ENCODE results near the gene HP. TPM values are rescaled to one million over a fixed set of nuclear protein-coding genes. Genes with fewer than 3 reads are reported as not detected.
A peak's percentile ranks its signal among the peaks of the same experiment; 100 is the strongest.

The HP gene
- total and polyA plus RNA-seq, 2 of the 13 experiments (the other 11 are each of a cell fraction or from before 2014, with no cell fraction given), result 387 to 524 TPM

DNA sequence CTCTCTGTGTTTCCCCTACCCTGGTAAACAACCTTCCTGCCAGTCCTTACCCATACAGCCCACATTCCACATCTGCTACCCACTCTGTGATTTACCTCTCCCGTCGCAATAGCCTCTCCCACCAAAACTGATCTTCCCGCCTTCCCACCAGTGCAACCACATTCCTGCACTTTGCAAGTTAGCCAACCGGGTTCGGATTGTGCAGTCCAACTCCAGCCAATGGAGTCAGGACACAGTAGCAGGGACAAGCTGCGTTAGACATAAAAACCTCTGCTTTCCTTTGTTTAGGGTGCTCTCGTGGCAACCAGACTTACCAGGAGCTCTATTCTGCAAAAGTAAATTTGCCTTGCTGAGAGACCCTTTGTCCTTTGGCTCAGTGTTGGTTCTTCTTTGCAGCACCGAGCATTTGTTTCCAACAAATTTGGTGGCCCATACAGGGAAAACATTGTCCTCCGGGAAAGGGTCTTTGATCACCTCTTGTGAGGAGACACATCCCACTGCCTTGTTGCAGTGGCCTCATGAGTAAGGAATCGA is 10.1 kb downstream of the HP start:
- DNase-seq (ENCODE audit: low spot score), result peak; percentile 39
- POLR2A ChIA-PET, result interaction anchor here (0.9 to 4.4 kb wide), 4 partner anchors 8 to 28 kb away, joined by 5 to 123 read pairs (median 40); partner anchors contain the start of genes DHX38, HP and TXNL4B
- 91% methylated on average over 10 of the region's 10 CpGs for WGBS (ENCODE audit: low lambda C conversion rate)
- H3K4me2 ChIP-seq (ENCODE audit: low read depth, low read length), result peak overlapping the region; percentile 55
- BruUV-seq (replicated peaks), result no TSS peak
- CTCF ChIA-PET (ENCODE audit: low intra/inter-chr PET ratio, low total read pairs), result interaction anchor here (5.2 kb wide), 1 partner anchor 35 kb away, joined by 58 read pairs; no protein-coding TSS in a partner anchor
- intact Hi-C loops (cut with micrococcal nuclease; ENCODE audit: unreplicated experiment) (no loop called here), in situ Hi-C loops (cut with HindIII; ENCODE audit: extremely low pct_ligation_motif_present, low pct_unique_long_range_greater_than_20kb) (no loop called here)
- no peaks in the 10 kb centered on the region for H3K27me3 ChIP-seq (ENCODE audit: control insufficient read depth in 1 of 2, insufficient read depth in 2 of 2, low read length in 2 of 2)
- H3K27ac ChIP-seq (ENCODE audit: extremely low read length, insufficient read depth, low read length), result peak overlapping the region; percentile 73
- 0 out of 6 replicates have a peak overlapping the region, but pooled peaks of 1 of the 3 experiments have one; percentile 13 for H3K4me3 ChIP-seq (replicated peaks in 1 of 3; ENCODE audit: insufficient read depth in 1 of 3, low read depth in 2 of 3, low read length in 3 of 3)
- no peak overlapping the region for H2AFZ ChIP-seq (ENCODE audit: low read length)
- FAIRE-seq, result no peak
- no peak for ATAC-seq
- H3K9me3 ChIP-seq (ENCODE audit: low read length), result 0 out of 2 replicates have a peak, but pooled peaks cover 4% of the 10 kb centered on the region
- H3K36me3 ChIP-seq (replicated peaks in 1 of 2; ENCODE audit: control insufficient read depth in 1 of 2, insufficient read depth in 2 of 2, low read length in 2 of 2), result no peaks in the 10 kb centered on the region; a peak in 1 of 5 replicates
- H3K9ac ChIP-seq (ENCODE audit: insufficient read depth, low read depth, low read length), result no peak overlapping the region; the same call in 1 of the 2 replicates
- no peaks in the 10 kb centered on the region for H3K79me2 ChIP-seq (ENCODE audit: insufficient read depth, low read length)
- H3K4me1 ChIP-seq (ENCODE audit: insufficient read depth, low read length), result peaks cover 89% of the 10 kb centered on the region
- H4K20me1 ChIP-seq (ENCODE audit: insufficient read depth, low read length), result no peaks in the 10 kb centered on the region
- no peak for TF ChIP-seq MEIS1 (CRISPR knock-in tag; IDR thresholded peaks at IDR 0.05; ENCODE audit: borderline replicate concordance)
- TF ChIP-seq, protein P1, sequence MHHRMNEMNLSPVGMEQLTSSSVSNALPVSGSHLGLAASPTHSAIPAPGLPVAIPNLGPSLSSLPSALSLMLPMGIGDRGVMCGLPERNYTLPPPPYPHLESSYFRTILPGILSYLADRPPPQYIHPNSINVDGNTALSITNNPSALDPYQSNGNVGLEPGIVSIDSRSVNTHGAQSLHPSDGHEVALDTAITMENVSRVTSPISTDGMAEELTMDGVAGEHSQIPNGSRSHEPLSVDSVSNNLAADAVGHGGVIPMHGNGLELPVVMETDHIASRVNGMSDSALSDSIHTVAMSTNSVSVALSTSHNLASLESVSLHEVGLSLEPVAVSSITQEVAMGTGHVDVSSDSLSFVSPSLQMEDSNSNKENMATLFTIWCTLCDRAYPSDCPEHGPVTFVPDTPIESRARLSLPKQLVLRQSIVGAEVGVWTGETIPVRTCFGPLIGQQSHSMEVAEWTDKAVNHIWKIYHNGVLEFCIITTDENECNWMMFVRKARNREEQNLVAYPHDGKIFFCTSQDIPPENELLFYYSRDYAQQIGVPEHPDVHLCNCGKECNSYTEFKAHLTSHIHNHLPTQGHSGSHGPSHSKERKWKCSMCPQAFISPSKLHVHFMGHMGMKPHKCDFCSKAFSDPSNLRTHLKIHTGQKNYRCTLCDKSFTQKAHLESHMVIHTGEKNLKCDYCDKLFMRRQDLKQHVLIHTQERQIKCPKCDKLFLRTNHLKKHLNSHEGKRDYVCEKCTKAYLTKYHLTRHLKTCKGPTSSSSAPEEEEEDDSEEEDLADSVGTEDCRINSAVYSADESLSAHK (CRISPR knock-in tag; IDR thresholded peaks at IDR 0.05; ENCODE audit: borderline replicate concordance), result no peak
- TF ChIP-seq SOX13 (IDR thresholded peaks at IDR 0.05), result no peak
- 0 out of 4 replicates have a peak, but pooled peaks of 1 of the 2 experiments have one; percentile 24 for TF ChIP-seq SOX13 (CRISPR knock-in tag; conservative IDR thresholded peaks at IDR 0.05 in 1 of 2, IDR thresholded peaks at IDR 0.05 in 1 of 2)
- no peak for TF ChIP-seq MEIS2 (CRISPR knock-in tag; IDR thresholded peaks at IDR 0.05)
- TF ChIP-seq, protein P2, sequence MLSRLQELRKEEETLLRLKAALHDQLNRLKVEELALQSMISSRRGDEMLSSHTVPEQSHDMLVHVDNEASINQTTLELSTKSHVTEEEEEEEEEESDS (CRISPR knock-in tag; IDR thresholded peaks at IDR 0.05; ENCODE audit: borderline replicate concordance), result peak; percentile 67; the same call in 1 of the 2 replicates
- TF ChIP-seq FOXK2 (IDR thresholded peaks at IDR 0.05), result no peak
- no peak for TF ChIP-seq SMARCE1 (IDR thresholded peaks at IDR 0.05; ENCODE audit: borderline replicate concordance)
- no peak for TF ChIP-seq MAFF (IDR thresholded peaks at IDR 0.05; ENCODE audit: low read depth, low read length)
- TF ChIP-seq RFX3 (CRISPR knock-in tag; IDR thresholded peaks at IDR 0.05), result peak; percentile 18; the same call in 1 of the 2 replicates
- TF ChIP-seq ZNF354B (CRISPR knock-in tag; IDR thresholded peaks at IDR 0.05), result no peak
- TF ChIP-seq, protein P3, sequence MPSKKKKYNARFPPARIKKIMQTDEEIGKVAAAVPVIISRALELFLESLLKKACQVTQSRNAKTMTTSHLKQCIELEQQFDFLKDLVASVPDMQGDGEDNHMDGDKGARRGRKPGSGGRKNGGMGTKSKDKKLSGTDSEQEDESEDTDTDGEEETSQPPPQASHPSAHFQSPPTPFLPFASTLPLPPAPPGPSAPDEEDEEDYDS (CRISPR knock-in tag; IDR thresholded peaks at IDR 0.05), result no peak
- no peak for TF ChIP-seq SOX5 (CRISPR knock-in tag; IDR thresholded peaks at IDR 0.05; ENCODE audit: borderline replicate concordance)
- TF ChIP-seq SP1 (IDR thresholded peaks at IDR 0.05), result no peak
- no peak for TF ChIP-seq SP1 (CRISPR knock-in tag; IDR thresholded peaks at IDR 0.05)
- TF ChIP-seq ONECUT2 (CRISPR knock-in tag; IDR thresholded peaks at IDR 0.05), result no peak
- TF ChIP-seq, protein P4, sequence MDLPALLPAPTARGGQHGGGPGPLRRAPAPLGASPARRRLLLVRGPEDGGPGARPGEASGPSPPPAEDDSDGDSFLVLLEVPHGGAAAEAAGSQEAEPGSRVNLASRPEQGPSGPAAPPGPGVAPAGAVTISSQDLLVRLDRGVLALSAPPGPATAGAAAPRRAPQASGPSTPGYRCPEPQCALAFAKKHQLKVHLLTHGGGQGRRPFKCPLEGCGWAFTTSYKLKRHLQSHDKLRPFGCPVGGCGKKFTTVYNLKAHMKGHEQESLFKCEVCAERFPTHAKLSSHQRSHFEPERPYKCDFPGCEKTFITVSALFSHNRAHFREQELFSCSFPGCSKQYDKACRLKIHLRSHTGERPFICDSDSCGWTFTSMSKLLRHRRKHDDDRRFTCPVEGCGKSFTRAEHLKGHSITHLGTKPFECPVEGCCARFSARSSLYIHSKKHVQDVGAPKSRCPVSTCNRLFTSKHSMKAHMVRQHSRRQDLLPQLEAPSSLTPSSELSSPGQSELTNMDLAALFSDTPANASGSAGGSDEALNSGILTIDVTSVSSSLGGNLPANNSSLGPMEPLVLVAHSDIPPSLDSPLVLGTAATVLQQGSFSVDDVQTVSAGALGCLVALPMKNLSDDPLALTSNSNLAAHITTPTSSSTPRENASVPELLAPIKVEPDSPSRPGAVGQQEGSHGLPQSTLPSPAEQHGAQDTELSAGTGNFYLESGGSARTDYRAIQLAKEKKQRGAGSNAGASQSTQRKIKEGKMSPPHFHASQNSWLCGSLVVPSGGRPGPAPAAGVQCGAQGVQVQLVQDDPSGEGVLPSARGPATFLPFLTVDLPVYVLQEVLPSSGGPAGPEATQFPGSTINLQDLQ (CRISPR knock-in tag; IDR thresholded peaks at IDR 0.05), result no peak
- TF ChIP-seq MTF1 (CRISPR knock-in tag; IDR thresholded peaks at IDR 0.05), result no peak
- TF ChIP-seq ZMYM2 (CRISPR knock-in tag; IDR thresholded peaks at IDR 0.05), result 0 out of 2 replicates have a peak, but pooled peaks have one; percentile 36
- TF ChIP-seq ZNF256 (CRISPR knock-in tag; conservative IDR thresholded peaks at IDR 0.05), result no peak
- peak; percentile 59; the same call in 1 of the 2 replicates for TF ChIP-seq ZC3H4 (CRISPR knock-in tag; IDR thresholded peaks at IDR 0.05; ENCODE audit: borderline replicate concordance)

Measured in HepG2 (cell line).